DMS153 treated with DMSO at 0.1 percent for 48 hours (cell line): ENCODE measurements around the gene SENP7.
"Not testable (repeated sequence)": the region's sequence is repeated elsewhere in the genome, so short reads cannot be mapped to it uniquely, and the experiment has no call there.

Source experiments
- DNase-seq: peaks from one replicate; lab custom pipeline; 2025; ENCODE audit not compliant: unreplicated experiment; lab: John Stamatoyannopoulos, UW

Gene SENP7

DNA sequence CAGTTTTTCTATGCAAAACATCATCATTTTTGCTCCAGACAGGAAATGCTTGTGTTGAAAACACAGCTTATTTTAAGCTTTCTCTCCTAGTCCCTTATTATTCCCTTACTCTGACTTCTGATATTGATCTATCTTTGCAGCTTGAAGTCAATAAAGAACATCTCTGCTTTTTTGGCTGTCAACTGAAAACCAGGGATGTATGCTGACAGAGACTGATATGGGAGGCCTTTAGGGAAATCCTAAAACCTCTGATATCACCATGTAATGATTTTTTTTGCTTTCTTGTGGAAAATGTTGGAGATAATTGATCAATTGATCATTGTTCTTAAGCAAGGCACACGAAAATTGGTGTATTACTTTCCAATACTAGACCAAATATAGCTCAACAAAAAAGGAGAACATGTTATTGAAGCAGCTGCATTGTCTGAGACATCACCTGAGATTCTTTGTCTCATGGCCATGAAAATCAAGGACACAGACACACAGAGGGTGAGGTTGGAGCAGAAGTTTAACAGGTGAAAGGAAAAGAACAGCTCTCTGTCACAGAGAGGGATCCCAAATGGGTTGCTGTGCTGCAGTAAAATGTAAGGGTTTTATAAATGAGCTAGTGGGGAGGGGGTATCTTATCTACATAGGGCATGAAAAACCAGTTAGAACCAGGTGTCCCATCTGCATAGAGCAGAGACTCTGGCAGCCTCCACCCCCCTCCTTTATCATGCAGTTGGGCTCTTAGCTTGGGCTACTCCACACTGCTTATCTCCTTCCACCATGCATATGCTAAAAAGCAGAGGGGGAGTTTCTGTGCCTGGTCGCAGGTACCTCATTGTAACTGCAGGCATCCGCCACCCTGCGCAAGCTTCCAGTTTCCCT is 17.0 kb upstream of the SENP7 start:
- no peak for DNase-seq

DNA sequence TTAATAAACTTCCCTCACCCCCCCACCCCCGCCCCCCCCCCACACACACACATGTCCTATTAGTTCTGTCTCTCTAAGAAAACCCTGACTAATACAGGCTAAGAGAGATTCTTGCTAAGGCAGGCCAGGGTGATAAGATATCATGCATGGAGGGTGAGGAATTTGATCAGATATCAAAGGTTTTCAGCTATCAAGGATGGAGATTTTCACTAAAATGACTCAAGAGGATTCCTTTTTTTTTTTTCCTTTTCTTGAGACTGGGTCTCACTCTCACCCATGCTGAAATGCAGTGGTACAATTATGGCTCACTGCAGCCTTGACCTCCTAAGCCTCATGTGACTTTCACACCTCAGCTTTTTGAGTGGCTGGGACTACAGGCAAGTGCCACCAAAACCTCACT is 14.9 kb upstream of the SENP7 start:
- DNase-seq, result no peak

DNA sequence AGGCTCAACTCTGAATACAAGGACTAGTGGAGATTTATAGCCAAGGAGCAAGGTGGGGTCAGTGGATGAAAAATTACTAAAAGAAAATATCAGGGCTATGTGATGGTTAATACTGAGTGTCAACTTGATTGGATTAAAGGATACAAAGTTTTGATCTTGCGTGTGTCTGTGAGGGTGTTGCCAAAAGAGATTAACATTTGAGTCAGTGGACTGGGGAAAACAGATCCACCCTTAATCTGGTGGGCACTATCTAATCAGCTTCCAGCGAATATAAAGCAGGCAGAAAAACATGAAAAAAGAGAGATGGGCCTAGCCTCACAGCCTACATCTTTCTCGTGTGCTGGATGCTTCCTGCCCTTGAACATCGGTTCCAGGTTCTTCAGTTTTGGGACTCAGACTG is 14.4 kb upstream of the SENP7 start:
- no peak for DNase-seq

DNA sequence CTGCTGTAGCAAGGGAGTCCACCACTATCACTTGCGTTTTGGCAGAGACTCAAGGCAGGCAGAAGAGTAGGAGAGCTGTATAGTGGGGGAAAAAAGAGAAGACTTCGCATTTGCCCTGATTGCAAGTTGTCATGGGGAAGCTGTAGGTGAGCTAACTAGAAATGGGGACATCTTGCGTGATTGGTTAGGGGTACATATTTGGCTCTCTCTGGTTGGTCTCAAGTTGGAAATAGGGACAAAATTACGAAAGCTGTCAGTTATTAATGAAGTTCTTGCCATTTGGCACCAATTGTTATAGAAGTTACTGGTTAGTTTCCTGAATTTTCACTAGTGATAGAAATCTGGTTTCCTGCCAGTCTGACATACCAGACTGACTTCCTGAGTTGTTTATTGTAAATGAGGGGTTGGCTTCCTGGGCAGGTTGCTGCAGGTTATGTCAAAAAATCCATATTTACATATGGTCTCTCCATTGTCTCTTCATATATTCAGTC is 8.2 kb upstream of the SENP7 start:
- no peak for DNase-seq

DNA sequence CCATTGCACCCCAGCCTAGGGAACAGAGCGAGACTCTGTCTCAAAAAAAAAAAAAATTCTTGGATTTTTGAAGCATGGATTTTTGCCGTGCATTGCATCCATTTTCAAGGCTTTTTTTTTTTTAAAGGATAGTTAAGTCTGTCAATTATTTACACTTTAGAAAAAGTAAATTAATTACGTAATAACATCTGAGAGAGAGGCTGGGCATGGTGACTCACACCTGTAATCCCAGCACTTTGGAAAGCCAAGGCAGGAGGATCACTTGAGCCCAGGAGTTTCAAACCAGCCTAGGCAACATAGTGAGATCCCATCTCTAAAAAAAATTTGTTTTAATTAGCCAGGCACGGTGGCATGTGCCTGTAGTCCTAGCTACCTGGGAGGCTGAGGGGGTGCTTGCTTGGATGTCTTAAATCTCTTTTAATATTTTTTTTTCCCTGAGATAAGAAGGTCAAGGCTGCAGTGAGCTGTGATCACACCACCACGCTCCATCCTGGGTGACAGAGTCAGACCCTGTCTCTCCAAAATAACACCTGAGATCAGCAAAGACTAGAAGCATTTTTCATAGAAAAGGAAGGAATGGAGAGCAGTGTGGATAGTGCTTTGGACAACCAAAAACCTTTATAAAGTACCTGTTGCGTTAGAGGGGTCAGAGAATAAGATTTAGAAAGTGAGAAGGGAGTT is 6.8 kb upstream of the SENP7 start:
- DNase-seq, result no peak

DNA sequence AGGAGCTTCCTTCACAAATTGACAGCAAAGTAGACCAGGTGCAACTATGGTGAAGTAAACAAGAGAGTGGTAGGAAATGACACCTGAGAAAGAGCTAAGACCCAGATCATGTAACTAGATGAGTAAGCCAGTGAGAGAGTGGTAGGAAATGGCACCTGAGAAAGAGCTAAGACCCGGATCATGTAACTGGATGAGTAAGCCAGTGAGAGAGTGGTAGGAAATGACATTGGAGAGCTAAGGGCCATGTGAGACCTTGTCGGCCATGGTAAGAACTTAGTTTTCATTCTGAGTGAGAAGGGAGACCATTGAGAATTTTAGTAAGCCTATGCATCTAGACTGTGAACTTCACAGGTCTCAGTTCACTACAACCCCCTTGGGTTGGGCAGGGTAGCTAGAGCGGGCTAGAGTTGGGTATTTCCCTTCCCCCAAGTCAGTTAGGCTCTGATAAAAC is 5.4 kb upstream of the SENP7 start:
- DNase-seq, result no peak

DNA sequence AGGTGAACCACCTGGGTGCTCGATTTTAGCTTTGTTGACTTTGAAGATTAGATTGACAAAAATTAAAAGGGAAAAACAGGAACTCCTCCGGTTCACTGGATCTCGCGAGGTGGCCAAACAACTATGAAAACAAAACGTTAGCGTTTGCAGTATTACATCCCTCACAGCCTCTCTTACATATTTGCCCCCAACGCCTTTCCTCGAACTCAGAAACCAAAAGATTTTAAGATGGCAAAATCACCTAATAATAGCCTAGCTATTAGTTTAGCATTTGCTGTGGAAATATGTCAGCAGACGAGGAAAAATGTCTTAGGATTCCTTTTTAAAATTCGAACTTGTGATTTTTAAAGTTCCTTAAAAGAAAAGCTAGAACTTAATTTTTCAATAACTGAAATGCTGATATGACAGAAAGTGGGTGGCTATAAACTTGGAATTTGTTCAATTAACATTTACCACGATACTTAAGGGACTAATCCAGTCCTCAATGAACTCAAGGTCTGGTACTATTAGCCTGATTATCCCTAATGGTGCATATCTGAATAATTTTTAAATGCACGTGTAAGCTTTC is 491 bp upstream of the SENP7 start:
- no peak for DNase-seq

DNA sequence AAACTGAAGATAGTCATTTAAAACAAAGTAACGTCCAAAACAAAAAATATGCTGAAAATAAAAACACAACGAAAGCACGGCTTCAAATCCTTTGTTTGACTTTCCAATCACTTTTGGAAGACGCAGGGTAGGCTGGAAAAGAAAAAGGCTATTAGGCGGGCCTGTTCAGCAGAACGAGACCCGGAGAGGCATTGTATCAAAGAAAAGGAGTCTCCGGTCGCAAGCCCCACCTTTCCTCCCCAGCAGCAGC is 691 bp downstream of the SENP7 start:
- no peak for DNase-seq

DNA sequence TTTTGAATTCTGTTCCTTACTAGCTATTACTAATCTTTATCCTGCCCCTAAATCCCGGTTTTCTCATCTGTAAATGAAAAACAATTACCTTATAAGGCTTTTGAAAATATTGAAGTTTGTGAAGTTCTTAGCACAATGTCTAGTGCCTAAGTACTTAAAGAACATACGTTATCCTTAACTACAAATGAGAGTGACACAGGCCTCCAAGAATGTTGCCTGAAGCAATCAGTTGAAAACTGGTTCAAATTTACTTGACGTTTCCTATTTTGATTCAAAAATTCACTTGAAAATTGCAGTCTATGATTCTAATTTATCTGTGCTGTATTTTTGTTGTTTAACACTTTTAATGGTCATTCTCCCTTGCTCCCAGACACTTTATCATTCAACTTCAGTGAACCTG is 3.2 kb downstream of the SENP7 start:
- DNase-seq, result no peak

DNA sequence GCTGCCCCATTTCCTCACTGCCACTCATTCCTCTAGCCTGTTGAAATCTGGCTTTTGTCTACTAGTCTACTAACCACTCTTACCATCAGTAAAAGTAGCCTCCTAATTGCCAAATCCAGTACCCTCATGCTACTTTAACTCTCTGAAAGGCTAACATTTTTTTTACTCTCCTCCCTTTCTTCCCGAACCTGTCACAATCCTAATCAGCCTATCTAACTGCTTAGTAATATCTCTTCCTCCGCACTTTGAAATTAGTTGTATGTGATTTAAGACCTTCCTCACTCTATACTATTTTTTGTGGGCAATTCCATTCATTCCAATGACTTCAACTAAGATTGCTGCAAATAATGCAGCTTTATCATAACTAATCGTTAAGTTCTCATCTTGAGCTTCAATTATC is 3.7 kb downstream of the SENP7 start:
- DNase-seq, result no peak

DNA sequence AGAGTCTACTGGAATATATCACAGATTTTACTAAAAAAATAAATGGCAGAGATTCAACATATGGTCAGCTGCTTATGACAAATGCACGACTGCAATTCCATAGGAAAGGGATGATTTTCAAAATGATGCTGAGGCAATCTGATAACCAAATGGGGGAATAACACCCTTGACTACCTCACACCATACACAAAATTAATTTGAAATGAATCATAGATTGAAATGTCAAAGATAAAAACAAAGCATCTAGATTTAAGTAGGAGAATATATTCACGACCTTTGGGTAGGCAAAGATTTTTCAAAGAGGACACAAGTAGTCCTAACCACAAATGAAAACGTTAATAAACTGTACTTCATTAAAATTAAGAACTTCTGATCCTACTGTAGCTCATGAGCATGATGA is 11.2 kb downstream of the SENP7 start:
- no peak for DNase-seq

DNA sequence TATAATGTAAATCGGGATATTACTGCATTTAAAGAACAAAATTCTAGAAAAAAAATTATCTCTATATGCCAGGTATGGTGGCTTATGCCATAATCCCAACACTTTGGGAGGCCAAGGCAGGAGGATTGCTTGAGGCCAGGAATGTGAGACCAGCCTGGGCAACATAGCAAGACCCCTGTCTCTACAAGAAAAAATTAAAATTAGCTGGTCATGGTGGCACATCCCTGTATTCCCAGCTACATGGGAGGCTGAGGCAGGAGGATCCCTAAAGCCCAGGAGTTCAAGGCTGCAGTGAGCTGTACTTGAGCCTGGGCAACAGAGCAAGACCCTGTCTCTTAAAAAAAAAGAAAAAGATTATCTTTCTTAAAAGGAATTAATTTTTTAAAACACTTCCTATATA is 12.8 kb downstream of the SENP7 start:
- no peak for DNase-seq

DNA sequence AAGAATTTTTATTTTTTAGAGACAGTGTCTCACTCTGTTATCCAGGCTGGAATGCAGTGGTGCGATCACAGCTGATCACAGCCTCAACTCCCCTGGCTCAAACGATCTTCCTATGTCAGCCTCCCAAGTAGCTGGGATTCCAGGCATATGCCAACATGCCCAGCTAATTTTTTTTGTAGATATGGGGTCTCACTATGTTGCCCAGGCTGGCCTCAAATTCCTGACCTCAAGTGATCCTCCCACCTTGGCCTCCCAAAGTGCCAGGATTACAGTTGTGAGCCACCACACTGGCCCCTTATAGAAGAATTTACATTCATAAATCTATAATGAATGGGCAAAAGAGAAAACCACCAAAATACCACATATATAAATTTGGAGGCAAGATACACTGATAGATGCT is 15.2 kb downstream of the SENP7 start:
- DNase-seq, result no peak

DNA sequence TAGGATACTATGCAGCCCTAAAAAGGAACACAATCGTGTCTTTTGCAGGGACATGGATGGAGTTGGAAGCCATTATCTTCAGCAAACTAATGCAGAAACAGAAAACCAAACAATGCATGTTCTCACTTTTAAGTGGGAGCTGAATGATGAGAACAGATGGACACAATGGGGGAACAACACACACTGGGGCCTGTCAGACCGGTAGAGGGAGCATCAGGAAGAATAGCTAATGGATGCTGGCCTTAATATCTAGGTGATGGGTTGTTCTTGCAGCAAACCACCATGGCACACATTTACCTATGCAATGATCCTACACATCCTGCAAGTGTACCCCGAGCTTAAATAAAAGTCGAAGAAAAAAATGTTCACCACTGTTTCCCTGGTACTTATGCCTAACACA is 17.5 kb downstream of the SENP7 start:
- no peak for DNase-seq

DNA sequence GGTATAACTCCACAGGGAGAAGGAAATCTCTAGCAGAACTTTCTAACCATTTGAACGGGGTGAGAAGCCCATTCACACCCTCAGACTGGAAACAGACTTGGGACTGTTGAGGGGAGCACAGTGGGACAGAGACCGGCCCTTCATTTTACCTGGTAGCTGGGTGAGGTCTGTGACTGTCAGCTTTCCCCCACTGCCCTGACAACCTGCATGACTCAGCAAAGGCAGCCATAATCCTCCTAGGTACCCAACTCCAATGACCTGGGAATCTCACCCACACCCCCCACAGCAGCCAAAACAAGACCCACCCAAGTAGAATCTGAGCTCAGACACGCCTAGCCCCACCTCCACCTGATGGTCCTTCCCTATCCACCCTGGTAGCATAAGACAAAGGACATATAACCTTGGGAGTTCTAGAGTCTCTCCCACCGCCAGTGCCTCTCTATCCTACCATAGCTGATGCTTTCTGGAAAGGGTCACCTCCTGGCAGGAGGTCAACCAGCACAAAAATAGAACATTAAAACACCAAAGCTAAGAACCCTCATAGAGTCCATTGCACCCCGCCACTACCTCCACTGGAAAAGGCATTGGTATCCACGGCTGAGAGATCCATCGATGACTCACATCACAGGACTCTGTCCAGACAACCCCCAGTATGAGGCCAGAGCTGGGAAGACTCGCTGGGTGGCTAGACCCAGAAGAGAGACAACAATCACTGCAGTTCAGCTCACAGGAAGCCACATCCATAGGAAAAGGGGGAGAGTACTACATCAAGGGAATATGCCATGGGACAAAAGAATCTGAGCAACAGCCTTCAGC is 28.0 kb downstream of the SENP7 start:
- no peak for DNase-seq

DNA sequence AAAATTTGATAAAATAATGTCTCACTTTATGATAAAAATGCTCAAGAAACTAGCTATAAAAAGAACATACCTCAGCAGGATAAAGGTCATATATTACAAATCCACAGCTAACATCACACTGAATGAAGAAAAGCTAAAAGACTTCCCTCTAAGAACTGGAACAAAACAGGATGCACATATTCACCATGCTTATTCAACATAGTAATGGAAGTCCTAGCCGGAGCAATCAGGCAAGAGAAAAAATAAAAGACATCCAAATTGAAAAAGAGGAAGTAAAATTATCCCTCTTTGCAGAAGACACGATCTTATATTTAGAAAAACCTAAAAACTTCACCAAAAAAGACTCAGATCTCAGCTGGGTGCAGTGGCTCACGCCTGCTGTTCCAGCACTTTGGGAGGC is 34.0 kb downstream of the SENP7 start:
- DNase-seq, result no peak

DNA sequence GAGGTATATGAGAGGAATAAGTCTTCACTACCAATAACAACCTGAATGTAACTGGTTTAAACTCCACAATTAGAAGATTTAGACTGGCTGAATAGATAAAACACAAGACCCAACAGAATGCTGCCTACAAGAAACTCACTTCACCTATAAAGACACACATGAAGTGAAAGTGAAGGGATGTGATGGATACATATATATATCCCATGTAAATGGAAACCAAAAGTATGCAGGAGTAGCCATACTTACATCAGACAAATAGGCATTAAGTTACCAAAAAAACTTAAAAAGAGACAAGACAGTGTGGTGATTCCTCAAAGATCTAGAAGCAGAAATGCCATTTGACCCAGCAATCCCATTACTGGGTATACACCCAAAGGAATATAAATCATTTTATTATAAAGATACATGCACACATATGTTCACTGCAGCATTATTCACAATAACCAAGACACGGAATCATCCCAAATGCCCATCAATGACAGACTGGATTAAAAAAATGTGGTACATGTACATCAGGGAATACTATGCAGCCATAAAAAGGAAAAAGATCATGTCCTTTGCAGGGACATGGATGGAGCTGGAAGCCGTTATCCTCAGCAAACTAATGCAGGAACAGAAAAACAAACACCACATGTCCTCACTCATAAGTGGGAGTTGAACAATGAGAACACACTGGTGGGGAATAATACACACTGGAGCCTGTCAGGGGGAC is 38.0 kb downstream of the SENP7 start:
- not testable (repeated sequence) for DNase-seq

DNA sequence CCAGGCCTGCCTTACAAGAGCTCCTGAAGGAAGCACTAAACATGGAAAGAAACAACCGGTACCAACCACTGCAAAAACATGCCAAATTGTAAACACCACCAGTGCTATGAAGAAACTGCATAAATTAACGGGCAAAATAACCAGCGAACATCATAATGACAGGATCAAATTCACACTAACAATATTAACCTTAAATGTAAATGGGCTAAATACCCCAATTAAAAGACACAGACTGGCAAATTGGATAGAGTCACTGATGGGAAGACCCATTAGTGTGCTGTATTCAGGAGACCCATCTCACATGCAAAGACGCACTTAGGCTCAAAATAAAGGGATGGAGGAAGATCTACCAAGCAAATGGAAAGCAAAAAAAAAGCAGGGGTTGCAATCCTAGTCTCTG is 44.3 kb downstream of the SENP7 start:
- DNase-seq, result not testable (repeated sequence)

DNA sequence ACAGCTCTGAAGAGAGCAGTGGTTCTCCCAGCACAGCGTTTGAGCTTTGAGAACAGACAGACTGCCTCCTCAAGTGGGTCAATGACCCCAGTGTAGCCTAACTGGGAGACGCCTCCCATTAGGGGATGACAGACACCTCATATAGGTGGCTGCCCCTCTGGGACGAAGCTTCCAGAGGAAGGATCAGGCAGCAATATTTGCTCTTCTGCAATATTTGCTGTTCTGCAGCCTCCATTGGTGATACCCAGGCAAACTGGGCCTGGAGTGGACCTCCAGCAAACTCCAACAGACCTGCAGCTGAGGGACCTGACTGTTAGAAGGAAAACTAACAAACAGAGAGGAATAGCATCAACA is 45.7 kb downstream of the SENP7 start:
- not testable (repeated sequence) for DNase-seq

DNA sequence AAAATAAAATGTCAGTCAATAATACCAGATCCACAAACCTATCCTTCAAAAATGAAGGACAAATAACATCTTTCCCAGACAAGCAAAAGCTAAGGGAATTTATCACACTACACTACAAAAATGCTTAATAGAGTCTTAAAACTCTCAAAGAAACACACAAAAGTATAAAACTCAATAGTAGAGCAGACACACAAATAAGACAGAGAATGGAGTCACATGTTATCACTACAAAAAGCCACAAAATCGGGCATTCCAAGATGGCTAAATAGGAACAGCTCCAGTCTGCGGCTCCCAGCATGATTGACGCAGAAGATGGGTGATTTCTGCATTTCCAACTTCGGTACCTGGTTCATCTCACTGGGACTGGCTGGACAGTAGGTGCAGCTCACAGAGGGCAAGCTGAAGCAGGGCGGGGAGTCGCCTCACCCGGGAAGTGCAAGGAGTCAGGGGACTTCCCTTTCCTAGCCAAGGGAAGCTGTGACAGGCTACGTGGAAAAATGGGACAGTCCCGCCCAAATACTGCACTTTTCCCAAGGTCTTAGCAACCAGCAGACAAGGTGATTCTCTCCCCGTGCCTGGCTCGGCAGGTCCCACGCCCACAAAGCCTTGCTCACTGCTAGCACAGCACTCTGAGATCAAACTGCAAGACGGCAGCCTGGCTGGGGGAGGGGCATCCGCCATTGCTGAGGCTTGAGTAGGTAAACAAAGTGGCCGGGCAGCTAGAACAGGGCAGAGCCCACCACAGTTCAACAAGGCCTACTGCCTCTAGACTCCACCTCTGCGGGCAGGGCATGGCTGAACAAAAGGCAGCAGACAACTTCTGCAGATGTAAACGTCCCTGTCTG is 46.3 kb downstream of the SENP7 start:
- no peak for DNase-seq
